Posterior vena cava (tissue), 2 donors: ENCODE measurements around the gene SUCO. TPM values are rescaled to one million over a fixed set of nuclear protein-coding genes. Genes with fewer than 3 reads are reported as not detected.
"Not testable (repeated sequence)": the region's sequence is repeated elsewhere in the genome, so short reads cannot be mapped to it uniquely, and the experiment has no call there.

ENCODE experiments used
- DNase-seq: peaks from one replicate; pipeline ENCODE4 v3.0.0-alpha.2; 2020; ENCODE audit warnings: low spot score
- intact Hi-C, 2 donors: fragments of 100-400 bp; cut with DNase I; formaldehyde crosslinking; loops; one replicate each; pipeline versions ENCODE4 v1.14.1 to v1.14.2; 2022 to 2023
- total RNA-seq, 2 donors: library from RNA; stranded (reverse); fragmentation: NEBNext Ultra II Directional; extraction: Animal tissue kit (Norgen Biotek cat#: 25700); gene quantifications; one replicate each; pipeline ENCODE4 v1.2.1, GENCODE V29; 2021
- donor health status: DM: yes; HTN: yes; CAD: no.
- donor health status: DM: yes; HTN: yes; CAD: no.

Gene SUCO
- total RNA-seq, 2 donors from 2014 or later, result 26.0 to 30.8 TPM

GRCh38 chr1:172549621-172550280, 16.8 kb downstream of the SUCO start:
- intact Hi-C loops, result no loop called here
- no peak for DNase-seq

- no peak for DNase-seq
- intact Hi-C loops, result no loop called here
Observed at GRCh38 chr1:172551279-172551678, 18.3 kb downstream of the SUCO start.

- intact Hi-C loops, result no loop called here
Observed at GRCh38 chr1:172554915-172555314, 22.0 kb downstream of the SUCO start.

GRCh38 chr1:172556461-172556860, 23.5 kb downstream of the SUCO start:
- intact Hi-C loops, result no loop called here
- DNase-seq, result no peak

More at GRCh38 chr1:172554915-172555314, 22.0 kb downstream of the SUCO start:
- no peak for DNase-seq

- intact Hi-C loops, result no loop called here
- DNase-seq, result no peak
Observed at GRCh38 chr1:172557270-172557669, 24.3 kb downstream of the SUCO start.

GRCh38 chr1:172559572-172560210, 26.7 kb downstream of the SUCO start:
- no peak for DNase-seq

GRCh38 chr1:172561252-172561651, 28.3 kb downstream of the SUCO start:
- no peak for DNase-seq
- intact Hi-C loops, result no loop called here

More at GRCh38 chr1:172559572-172560210, 26.7 kb downstream of the SUCO start:
- intact Hi-C loops, result no loop called here

- DNase-seq, result no peak
- intact Hi-C loops, result no loop called here
Observed at GRCh38 chr1:172566196-172566997, 33.4 kb downstream of the SUCO start.

- DNase-seq, result no peak
- intact Hi-C loops, result no loop called here
Observed at GRCh38 chr1:172567720-172568119, 34.8 kb downstream of the SUCO start.

- intact Hi-C loops, result no loop called here
- DNase-seq, result no peak
Observed at GRCh38 chr1:172574080-172574479, 41.1 kb downstream of the SUCO start.

- intact Hi-C loops, result no loop called here
Observed at GRCh38 chr1:172578586-172578985, 45.6 kb downstream of the SUCO start.

GRCh38 chr1:172581273-172581672, 48.3 kb downstream of the SUCO start:
- intact Hi-C loops, result no loop called here
- DNase-seq, result no peak

More at GRCh38 chr1:172578586-172578985, 45.6 kb downstream of the SUCO start:
- DNase-seq, result no peak

GRCh38 chr1:172581779-172582178, 48.8 kb downstream of the SUCO start:
- no peak for DNase-seq
- intact Hi-C loops, result no loop called here

- intact Hi-C loops, result no loop called here
- no peak for DNase-seq
Observed at GRCh38 chr1:172582889-172583288, 49.9 kb downstream of the SUCO start.

GRCh38 chr1:172585348-172585747, 52.4 kb downstream of the SUCO start:
- intact Hi-C loops, result no loop called here
- no peak for DNase-seq

GRCh38 chr1:172585861-172586260, 52.9 kb downstream of the SUCO start:
- intact Hi-C loops, result no loop called here
- DNase-seq, result no peak

- DNase-seq, result no peak
- intact Hi-C loops, result no loop called here
Observed at GRCh38 chr1:172588296-172589291, 55.6 kb downstream of the SUCO start.

- no peak for DNase-seq
- intact Hi-C loops, result no loop called here
Observed at GRCh38 chr1:172589553-172589952, 56.6 kb downstream of the SUCO start.

GRCh38 chr1:172591429-172591828, 58.5 kb downstream of the SUCO start:
- intact Hi-C loops, DNase-seq: not testable (repeated sequence)
